NCI-H2107 treated with DMSO at 0.1 percent for 48 hours (cell line): ENCODE measurements around the gene ALOX12.
A peak's percentile ranks its signal among the peaks of the same experiment; 100 is the strongest.

Experiments
- DNase-seq: peaks from one replicate; lab custom pipeline; 2025; ENCODE audit not compliant: unreplicated experiment; lab: John Stamatoyannopoulos, UW

ALOX12 gene

GRCh38 chr17:7020894-7021664, 25.2 kb downstream of the ALOX12 start:
- DNase-seq, result no peak

DNA sequence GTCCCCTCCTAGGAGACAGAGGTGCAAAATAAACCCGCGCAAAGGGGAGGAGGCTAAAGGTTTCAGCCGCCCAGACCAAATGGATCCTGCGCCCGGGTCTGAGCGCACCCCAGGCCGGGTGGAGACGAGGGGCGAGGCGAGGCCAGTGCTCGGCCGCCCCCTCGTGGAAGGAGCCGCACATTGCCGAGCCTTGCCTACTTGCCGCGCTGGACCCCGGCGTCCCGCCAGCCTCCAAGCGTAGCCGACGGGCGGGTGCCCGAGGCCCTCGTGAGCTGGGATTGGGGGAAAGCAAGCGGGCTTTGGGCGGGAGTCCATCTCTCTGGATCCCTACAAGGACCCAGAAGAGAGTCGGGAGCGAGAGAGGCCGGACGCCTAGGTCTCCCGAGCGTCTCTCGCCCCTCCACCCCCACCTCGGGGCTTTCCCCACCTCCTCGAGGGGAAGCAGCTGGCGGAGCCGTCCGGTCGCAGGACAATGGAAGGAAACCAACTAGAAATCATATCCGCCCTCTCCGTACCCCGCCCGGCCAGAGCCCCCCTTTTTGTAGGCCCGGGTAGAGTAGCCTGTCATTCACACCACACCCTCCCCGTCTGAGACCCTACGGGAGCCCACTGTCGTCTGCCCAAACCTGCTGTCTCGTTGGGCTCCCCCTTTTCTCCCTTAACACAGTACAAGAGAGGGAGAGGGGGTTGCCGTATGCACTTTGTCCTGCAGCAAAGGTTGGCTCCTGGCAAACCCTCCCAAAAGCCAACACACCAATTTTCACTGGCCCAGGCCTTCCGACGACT, 26.3 kb downstream of the ALOX12 start:
- DNase-seq, result no peak

- DNase-seq, result no peak
Measured at GRCh38 chr17:7022781-7023571, 27.1 kb downstream of the ALOX12 start, which contains the start of gene BCL6B. TSS of gene BCL6B (plus strand) at chr17:7023050. CDS start at chr17:7023672, 622 bp downstream.

DNA sequence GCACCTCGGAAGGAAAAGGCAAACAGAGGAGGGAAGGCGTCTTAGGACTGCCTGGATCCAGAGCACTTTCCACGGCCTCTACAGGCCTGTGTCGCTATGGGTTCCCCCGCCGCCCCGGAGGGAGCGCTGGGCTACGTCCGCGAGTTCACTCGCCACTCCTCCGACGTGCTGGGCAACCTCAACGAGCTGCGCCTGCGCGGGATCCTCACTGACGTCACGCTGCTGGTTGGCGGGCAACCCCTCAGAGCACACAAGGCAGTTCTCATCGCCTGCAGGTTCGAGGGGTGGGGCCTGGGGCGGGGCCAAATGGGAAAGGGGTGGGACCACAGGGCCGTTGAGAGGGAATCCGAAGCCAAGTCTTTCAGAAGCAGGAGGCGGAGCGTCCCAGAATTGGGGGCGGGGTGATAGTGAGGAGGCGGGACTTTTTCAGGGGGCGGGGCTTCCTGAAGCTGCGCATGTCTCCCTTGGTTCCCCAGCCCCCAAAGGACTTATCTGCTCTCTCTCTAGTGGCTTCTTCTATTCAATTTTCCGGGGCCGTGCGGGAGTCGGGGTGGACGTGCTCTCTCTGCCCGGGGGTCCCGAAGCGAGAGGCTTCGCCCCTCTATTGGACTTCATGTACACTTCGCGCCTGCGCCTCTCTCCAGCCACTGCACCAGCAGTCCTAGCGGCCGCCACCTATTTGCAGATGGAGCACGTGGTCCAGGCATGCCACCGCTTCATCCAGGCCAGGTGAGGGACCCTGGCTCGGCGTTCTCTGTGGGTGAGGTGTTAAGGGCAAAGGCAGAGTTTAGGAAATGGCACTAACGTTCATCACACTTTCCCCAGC, 27.9 kb downstream of the ALOX12 start:
- no peak for DNase-seq

- no peak for DNase-seq
Measured at GRCh38 chr17:7024402-7024785, 28.5 kb downstream of the ALOX12 start.

- DNase-seq, result no peak
Measured at GRCh38 chr17:7025245-7025644, 29.4 kb downstream of the ALOX12 start.

- DNase-seq, result no peak
Measured at GRCh38 chr17:7026471-7027115, 30.7 kb downstream of the ALOX12 start.

GRCh38 chr17:7027335-7027734, 31.5 kb downstream of the ALOX12 start:
- no peak for DNase-seq

DNA sequence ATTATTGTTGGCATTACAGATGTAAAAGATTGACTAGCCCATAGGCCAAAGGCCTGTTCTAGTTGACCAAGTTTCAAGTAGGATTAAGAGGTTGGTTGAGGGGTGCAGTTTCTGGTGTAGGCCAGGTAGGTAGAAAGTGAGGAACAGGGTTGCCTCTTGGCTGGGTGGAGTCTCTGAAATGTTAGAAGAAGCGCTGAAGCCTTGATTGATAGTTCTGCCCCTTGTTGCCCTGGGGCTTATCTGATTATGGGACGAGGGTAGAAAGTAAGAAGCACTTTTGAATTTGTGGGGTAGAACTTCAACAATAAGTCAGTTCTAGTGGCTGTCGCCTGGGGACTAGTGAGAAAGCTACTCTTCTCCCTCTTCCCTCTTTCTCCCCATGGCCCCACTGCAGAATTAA, 33.2 kb downstream of the ALOX12 start:
- DNase-seq, result no peak

- no peak for DNase-seq
Measured at GRCh38 chr17:7029659-7030058, 33.8 kb downstream of the ALOX12 start.

- DNase-seq, result no peak
Measured at GRCh38 chr17:7034955-7035590, 39.2 kb downstream of the ALOX12 start.

DNA sequence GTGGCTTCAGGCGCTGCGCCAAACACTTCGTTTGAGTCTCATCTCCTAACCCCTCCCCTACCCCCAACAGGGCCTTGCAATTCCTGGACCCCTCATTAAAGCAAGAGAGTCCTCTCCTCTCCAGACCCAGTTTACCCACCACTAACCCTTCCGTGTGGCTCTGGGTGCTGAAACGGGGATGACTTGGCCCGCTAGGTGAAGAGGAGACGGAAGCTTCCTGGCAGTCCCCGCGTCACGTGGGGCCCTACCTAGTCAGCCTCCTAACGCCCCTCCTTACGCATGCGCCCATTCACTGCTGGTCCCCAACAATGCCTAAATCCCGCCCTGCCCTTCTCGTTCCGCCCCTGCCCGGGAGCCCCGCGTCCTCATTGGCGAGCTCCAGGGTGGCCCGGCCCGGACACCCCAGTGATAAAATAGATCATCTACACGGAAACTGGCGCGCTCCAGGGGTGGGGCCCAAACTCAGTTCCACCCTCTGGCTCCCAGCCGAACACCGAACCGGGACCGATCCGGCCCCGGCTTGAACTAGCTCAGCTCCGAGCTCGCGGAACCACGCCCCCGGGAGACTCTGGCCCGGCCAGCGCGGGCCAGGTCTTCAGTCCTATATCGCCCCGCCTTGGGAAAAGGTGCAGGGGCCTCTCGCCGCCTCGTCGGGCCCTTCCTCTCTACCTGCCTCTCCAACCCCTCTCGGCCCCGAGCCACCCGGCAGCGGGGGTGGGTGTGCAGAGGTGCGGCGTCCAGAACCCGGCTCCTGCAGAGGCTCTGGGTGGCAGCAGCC, 39.9 kb downstream of the ALOX12 start, which contains the start of gene SLC16A13:
TSS of gene SLC16A13 (plus strand) at position 425 of the 778 bp plus-strand sequence. CDS start 368 bp downstream, outside the sequence.
- peak; percentile 86 for DNase-seq

- DNase-seq, result no peak
Measured at GRCh38 chr17:7038025-7038862, 42.4 kb downstream of the ALOX12 start.

DNA sequence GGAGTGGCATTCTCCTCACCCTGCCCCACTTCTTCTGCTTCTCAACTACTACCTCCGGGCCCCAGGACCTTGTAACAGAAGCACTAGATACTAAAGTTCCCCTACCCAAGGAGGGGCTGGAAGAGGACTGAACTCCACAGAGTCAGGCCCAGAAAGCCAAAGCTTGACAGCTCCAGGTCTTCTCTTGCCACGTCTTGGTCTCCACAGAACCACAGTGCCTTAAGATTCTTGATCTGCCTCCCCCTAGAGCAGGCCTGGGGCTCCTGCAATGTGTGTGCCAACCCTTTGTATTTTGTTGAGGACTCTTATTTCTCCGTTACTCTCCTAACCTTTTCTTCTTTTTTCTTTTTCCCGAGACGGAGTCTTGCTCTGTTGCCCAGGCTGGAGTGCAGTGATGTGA, 44.0 kb downstream of the ALOX12 start:
- DNase-seq, result no peak

GRCh38 chr17:7041607-7042500, 46.0 kb downstream of the ALOX12 start:
- no peak for DNase-seq

- no peak for DNase-seq
Measured at GRCh38 chr17:7042501-7043181, 46.8 kb downstream of the ALOX12 start.
